Activated T-cell treated with anti-CD3 and anti-CD28 coated beads for 24 hours (primary cell): ENCODE data around the gene LGALS7B.
"Not testable (repeated sequence)": the region's sequence is repeated elsewhere in the genome, so short reads cannot be mapped to it uniquely, and the experiment has no call there.

Experiments
- DNase-seq: peaks from one replicate; pipeline ENCODE4 v3.0.0-alpha.2; 2020; ENCODE audit warnings: low read depth

LGALS7B gene

GRCh38 chr19:38788478-38789243 is at the start of gene LGALS7B:
Gene LGALS7B, plus strand, starts transcription at chr19:38789200. Its CDS starts 27 bp downstream, at chr19:38789227.
- DNase-seq, result no peak

- DNase-seq, result no peak
These were observed 49.4 kb upstream of the LGALS7B start for GRCh38 chr19:38739440-38740256.

- DNase-seq, result no peak
These were observed 48.8 kb upstream of the LGALS7B start for GRCh38 chr19:38740257-38740592.

- no peak for DNase-seq
These were observed 48.1 kb upstream of the LGALS7B start for GRCh38 chr19:38740932-38741331.

GRCh38 chr19:38741670-38742069 is 47.3 kb upstream of the LGALS7B start:
- no peak for DNase-seq

GRCh38 chr19:38742296-38742695 is 46.7 kb upstream of the LGALS7B start:
- no peak for DNase-seq

GRCh38 chr19:38742906-38743305 is 46.1 kb upstream of the LGALS7B start:
- no peak for DNase-seq

GRCh38 chr19:38743394-38744297 is 45.4 kb upstream of the LGALS7B start:
- no peak for DNase-seq

- DNase-seq, result no peak
These were observed 44.7 kb upstream of the LGALS7B start, which contains the start of gene CAPN12 for GRCh38 chr19:38744298-38744681. Gene CAPN12, minus strand, starts transcription at chr19:38744474. Its CDS starts 309 bp downstream, at chr19:38744165.

- no peak for DNase-seq
These were observed 44.1 kb upstream of the LGALS7B start for GRCh38 chr19:38744874-38745273.

GRCh38 chr19:38745316-38745715 is 43.7 kb upstream of the LGALS7B start:
- DNase-seq, result no peak

- DNase-seq, result not testable (repeated sequence)
These were observed 35.2 kb upstream of the LGALS7B start for GRCh38 chr19:38753783-38754182.

- not testable (repeated sequence) for DNase-seq
These were observed 34.8 kb upstream of the LGALS7B start for GRCh38 chr19:38754196-38754595.

- DNase-seq, result no peak
These were observed 29.4 kb upstream of the LGALS7B start for GRCh38 chr19:38759590-38760003.

GRCh38 chr19:38760805-38761517 is 28.0 kb upstream of the LGALS7B start:
- not testable (repeated sequence) for DNase-seq

GRCh38 chr19:38761884-38762389 is 27.1 kb upstream of the LGALS7B start:
- DNase-seq, result not testable (repeated sequence)

- DNase-seq, result no peak
These were observed 25.2 kb upstream of the LGALS7B start for GRCh38 chr19:38763795-38764220.

GRCh38 chr19:38765214-38765613 is 23.8 kb upstream of the LGALS7B start:
- no peak for DNase-seq

- DNase-seq, result no peak
These were observed 22.5 kb upstream of the LGALS7B start for GRCh38 chr19:38766276-38767047.

- DNase-seq, result peak; percentile 78
These were observed 19.3 kb upstream of the LGALS7B start for GRCh38 chr19:38769635-38770211.
